BLaER1 treated with 17β-estradiol and CSF1 and Interleukin-3, amounts not matched to agents 10 nM and 100 nM (cell line): ENCODE data around the gene KCNK6.
A peak's percentile ranks its signal among the peaks of the same experiment; 100 is the strongest.

Source experiments
- H3K27ac ChIP-seq, 11 experiments: shearing (Covaris generic); formaldehyde crosslinking; 2 replicates each; pipeline ENCODE4 v1.8.1; 2022
- H3K27me3 ChIP-seq, 11 experiments: shearing (Covaris generic); formaldehyde crosslinking; 2 replicates each; pipeline ENCODE4 v1.8.1; 2022
- H3K36me3 ChIP-seq, 11 experiments: shearing (Covaris generic); formaldehyde crosslinking; 2 replicates each; pipeline ENCODE4 v1.8.1; 2022
- H3K4me1 ChIP-seq, 10 experiments: shearing (Covaris generic); formaldehyde crosslinking; 2 replicates each; pipeline ENCODE4 v1.8.1; 2022
- H3K4me2 ChIP-seq, 11 experiments: shearing (Covaris generic); formaldehyde crosslinking; 2 replicates each; pipeline ENCODE4 v1.8.1; 2022
- H3K4me3 ChIP-seq, 10 experiments: shearing (Covaris generic); formaldehyde crosslinking; 2 replicates each; pipeline ENCODE4 v1.8.1; 2022
- H3K9ac ChIP-seq, 11 experiments: shearing (Covaris generic); formaldehyde crosslinking; 2 replicates each; pipeline ENCODE4 v1.8.1; 2022
- H3K9me3 ChIP-seq, 11 experiments: shearing (Covaris generic); formaldehyde crosslinking; replicated peaks in 1 of 11; 2 replicates each; pipeline ENCODE4 v1.8.1; 2022
- H4K20me1 ChIP-seq, 11 experiments: shearing (Covaris generic); formaldehyde crosslinking; 2 replicates each; pipeline ENCODE4 v1.8.1; 2022
- Cebpa-rat ChIP-seq, 11 experiments: shearing (Covaris generic); IDR thresholded peaks; 2 replicates each; pipeline ENCODE4 v1.8.1; 2022

Gene KCNK6

GRCh38 chr19:38289955-38290354 is 29.7 kb upstream of the KCNK6 start:
- Histone ChIP-seq H3K9me3 (no peaks in the 10 kb centered on the region), H3K27ac (peak overlapping the region in 3 of 11 experiments; percentile 32 to 35 (median 35); a peak in 3 of 22 replicates), H3K4me3 (no peak overlapping the region), H3K27me3 (no peaks in the 10 kb centered on the region), H4K20me1 (peaks cover 0 to 20% (median 0%) of the 10 kb centered on the region in 11 experiments; a peak in 8 of 22 replicates), H3K4me2 (peak overlapping the region in 5 of 11 experiments; percentile 49 to 88 (median 57); a peak in 9 of 22 replicates), H3K4me1 (peaks cover 24 to 62% (median 52%) of the 10 kb centered on the region in 10 experiments), H3K9ac (peak overlapping the region in 4 of 11 experiments; percentile 1 to 29 (median 13); a peak in 4 of 22 replicates), H3K36me3 (peaks cover 41 to 95% (median 65%) of the 10 kb centered on the region in 11 experiments)
- no peak for TF ChIP-seq Cebpa-rat (IDR thresholded peaks at IDR 0.05)

GRCh38 chr19:38290631-38291147 is 29.0 kb upstream of the KCNK6 start:
- Histone ChIP-seq H3K9me3 (no peaks in the 10 kb centered on the region), H3K4me2 (peak overlapping the region in 5 of 11 experiments; percentile 49 to 88 (median 57); a peak in 9 of 22 replicates), H3K9ac (peak overlapping the region in 5 of 11 experiments; percentile 8 to 29 (median 24); a peak in 5 of 22 replicates), H3K27ac (peak overlapping the region in 3 of 11 experiments; percentile 32 to 35 (median 35); a peak in 5 of 22 replicates), H3K4me1 (peaks cover 16 to 55% (median 45%) of the 10 kb centered on the region in 10 experiments), H4K20me1 (peaks cover 0 to 20% (median 0%) of the 10 kb centered on the region in 11 experiments; a peak in 8 of 22 replicates), H3K27me3 (no peaks in the 10 kb centered on the region), H3K36me3 (peaks cover 41 to 89% (median 65%) of the 10 kb centered on the region in 11 experiments), H3K4me3 (no peak overlapping the region)
- no peak for TF ChIP-seq Cebpa-rat (IDR thresholded peaks at IDR 0.05)

GRCh38 chr19:38291855-38292254 is 27.8 kb upstream of the KCNK6 start:
- H3K27ac ChIP-seq, result no peak overlapping the region
- H3K36me3 ChIP-seq, result peaks cover 39 to 78% (median 60%) of the 10 kb centered on the region in 11 experiments

GRCh38 chr19:38293281-38293680 is 26.4 kb upstream of the KCNK6 start:
- TF ChIP-seq Cebpa-rat (IDR thresholded peaks at IDR 0.05), result no peak
- Histone ChIP-seq H3K36me3 (peaks cover 39 to 65% (median 56%) of the 10 kb centered on the region in 11 experiments), H4K20me1 (peaks cover 0 to 13% (median 0%) of the 10 kb centered on the region in 11 experiments; a peak in 5 of 22 replicates), H3K27ac (no peak overlapping the region), H3K27me3 (no peaks in the 10 kb centered on the region), H3K9me3 (peaks cover 0 to 4% (median 0%) of the 10 kb centered on the region in 11 experiments; a peak in 1 of 22 replicates), H3K9ac (no peak overlapping the region), H3K4me3 (no peak overlapping the region), H3K4me2 (no peak overlapping the region), H3K4me1 (peaks cover 1 to 29% (median 22%) of the 10 kb centered on the region in 10 experiments; a peak in 17 of 20 replicates)

More at GRCh38 chr19:38291855-38292254, 27.8 kb upstream of the KCNK6 start:
- peaks cover 5 to 43% (median 33%) of the 10 kb centered on the region in 10 experiments; a peak in 19 of 20 replicates for H3K4me1 ChIP-seq
- no peak overlapping the region for H3K9ac ChIP-seq
- H4K20me1 ChIP-seq, result peaks cover 0 to 20% (median 0%) of the 10 kb centered on the region in 11 experiments; a peak in 8 of 22 replicates
- H3K9me3 ChIP-seq, result peaks cover 0 to 3% (median 0%) of the 10 kb centered on the region in 11 experiments; a peak in 1 of 22 replicates
- no peak overlapping the region for H3K4me2 ChIP-seq
- no peaks in the 10 kb centered on the region for H3K27me3 ChIP-seq
- no peak overlapping the region for H3K4me3 ChIP-seq
- no peak for TF ChIP-seq Cebpa-rat (IDR thresholded peaks at IDR 0.05)

GRCh38 chr19:38294090-38294489 is 25.6 kb upstream of the KCNK6 start:
- peaks cover 30 to 57% (median 48%) of the 10 kb centered on the region in 11 experiments for H3K36me3 ChIP-seq
- no peak overlapping the region for H3K4me2 ChIP-seq
- H3K9me3 ChIP-seq, result peaks cover 0 to 4% (median 0%) of the 10 kb centered on the region in 11 experiments; a peak in 1 of 22 replicates
- no peak for TF ChIP-seq Cebpa-rat (IDR thresholded peaks at IDR 0.05)
- no peaks in the 10 kb centered on the region for H3K27me3 ChIP-seq
- peaks cover 0 to 11% (median 0%) of the 10 kb centered on the region in 11 experiments; a peak in 4 of 22 replicates for H4K20me1 ChIP-seq
- H3K4me3 ChIP-seq, result no peak overlapping the region
- no peak overlapping the region for H3K9ac ChIP-seq
- H3K27ac ChIP-seq, result no peak overlapping the region
- peaks cover 7 to 29% (median 19%) of the 10 kb centered on the region in 10 experiments; a peak in 18 of 20 replicates for H3K4me1 ChIP-seq

- Histone ChIP-seq H3K9ac (no peak overlapping the region), H3K4me3 (no peak overlapping the region), H3K4me1 (peaks cover 0 to 16% (median 9%) of the 10 kb centered on the region in 10 experiments; a peak in 16 of 20 replicates), H3K36me3 (peaks cover 5 to 24% (median 12%) of the 10 kb centered on the region in 11 experiments; a peak in 18 of 22 replicates), H3K27ac (no peak overlapping the region), H3K27me3 (no peaks in the 10 kb centered on the region), H3K9me3 (peaks cover 0 to 4% (median 0%) of the 10 kb centered on the region in 11 experiments; a peak in 1 of 22 replicates), H3K4me2 (peak overlapping the region in 6 of 11 experiments; percentile 13 to 40 (median 28); a peak in 8 of 22 replicates), H4K20me1 (peaks cover 0 to 1% (median 0%) of the 10 kb centered on the region in 11 experiments; a peak in 1 of 22 replicates)
- TF ChIP-seq Cebpa-rat (IDR thresholded peaks at IDR 0.05), result no peak
Observed at GRCh38 chr19:38298821-38299680, 20.6 kb upstream of the KCNK6 start.

GRCh38 chr19:38303517-38304351 is 15.9 kb upstream of the KCNK6 start, which contains the start of gene C19orf33:
C19orf33 (plus strand) TSS chr19:38304251; CDS start chr19:38304262, 11 bp downstream.
- Histone ChIP-seq H3K4me1 (peaks cover 0 to 24% (median 5%) of the 10 kb centered on the region in 10 experiments; a peak in 16 of 20 replicates), H3K9me3 (no peaks in the 10 kb centered on the region), H3K4me2 (peak within 1 kb of the TSS in 3 of 11 experiments; percentile 8 to 54 (median 26); a peak in 3 of 22 replicates), H3K27me3 (no peaks in the 10 kb centered on the region), H4K20me1 (peaks cover 0 to 25% (median 0%) of the 10 kb centered on the region in 11 experiments; a peak in 3 of 22 replicates), H3K36me3 (peaks cover 29 to 61% (median 52%) of the 10 kb centered on the region in 11 experiments), H3K27ac (0 out of 22 replicates have a peak within 1 kb of the TSS, but pooled peaks of 1 of the 11 experiments have one; percentile 16), H3K4me3 (no peak within 1 kb of the TSS), H3K9ac (no peak within 1 kb of the TSS; a peak in 1 of 22 replicates)
- no peak for TF ChIP-seq Cebpa-rat (IDR thresholded peaks at IDR 0.05)
